GM21360 (cell line): Measurements from ENCODE around the gene UPK3B.
"Not testable (repeated sequence)": the region's sequence is repeated elsewhere in the genome, so short reads cannot be mapped to it uniquely, and the experiment has no call there.

Experiments used
- ATAC-seq: cut with Tn5 transposase; IDR thresholded peaks from one replicate; pipeline ENCODE4 v1.9.1; 2021; ENCODE audit warnings: mild to moderate bottlenecking, moderate library complexity; ENCODE audit not compliant: unreplicated experiment

The UPK3B gene

DNA sequence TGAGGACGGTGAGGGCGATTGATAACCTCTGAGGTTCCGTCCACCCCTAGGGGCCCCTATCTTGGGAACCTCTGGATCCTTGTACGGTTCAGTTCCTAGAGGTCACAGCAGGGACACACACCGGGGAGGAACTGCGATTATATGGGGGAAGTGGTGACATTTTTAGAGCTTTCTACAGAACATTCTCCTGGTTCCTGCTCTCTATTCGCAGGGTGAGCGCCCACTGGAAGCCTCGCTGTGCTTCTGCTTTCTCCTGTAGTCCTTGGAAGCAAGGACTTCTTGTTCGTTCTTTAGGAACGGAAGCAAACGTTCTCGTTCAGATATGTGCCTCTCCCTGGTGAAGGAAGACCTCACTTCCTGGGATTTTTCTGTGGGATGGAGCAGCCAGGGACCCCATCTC lies 22.4 kb upstream of the UPK3B start:
- not testable (repeated sequence) for ATAC-seq

DNA sequence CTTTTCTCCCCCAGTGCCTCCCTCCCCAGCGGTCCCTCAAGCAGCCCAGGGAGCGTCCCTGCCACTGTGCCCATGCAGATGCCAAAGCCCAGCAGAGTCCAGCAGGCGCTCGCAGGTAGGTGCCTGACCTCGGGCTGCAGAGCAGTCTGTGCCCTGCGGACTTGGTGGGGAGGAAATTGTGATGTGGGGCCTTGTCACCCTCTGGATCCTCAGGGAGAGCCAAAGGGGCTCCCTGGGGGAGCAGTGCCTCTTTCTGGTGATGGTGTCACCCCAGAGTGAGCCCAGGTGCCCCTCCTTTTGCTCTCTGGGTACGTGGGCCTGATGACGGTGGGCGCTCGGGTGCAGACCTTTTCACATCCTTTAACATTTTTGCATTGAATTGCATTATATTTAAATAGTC lies 18.2 kb upstream of the UPK3B start:
- not testable (repeated sequence) for ATAC-seq

DNA sequence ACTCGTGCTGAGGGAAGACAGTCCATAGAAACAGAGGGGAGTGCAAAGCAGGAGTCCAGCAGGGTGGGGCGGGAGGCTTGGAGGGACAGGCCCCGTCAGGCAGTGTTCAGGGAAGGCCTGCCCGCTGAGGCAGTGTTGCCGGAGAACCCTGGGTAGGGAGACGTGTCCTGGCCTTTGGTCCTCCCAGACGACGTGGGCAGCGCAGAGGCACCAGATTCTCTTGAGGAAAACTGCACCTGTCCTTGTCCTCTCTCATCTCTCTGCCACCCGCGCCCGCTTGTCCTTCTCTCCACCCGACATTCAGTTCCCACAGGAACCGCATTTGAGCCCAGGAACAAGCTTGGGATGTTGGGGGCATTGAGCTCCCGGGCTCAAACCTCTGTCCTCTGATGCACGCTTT lies 14.6 kb upstream of the UPK3B start:
- not testable (repeated sequence) for ATAC-seq

- not testable (repeated sequence) for ATAC-seq
Observed at GRCh38 chr7:76497918-76498582, 12.3 kb upstream of the UPK3B start.

- not testable (repeated sequence) for ATAC-seq
Observed at GRCh38 chr7:76498583-76499200, 11.7 kb upstream of the UPK3B start.

DNA sequence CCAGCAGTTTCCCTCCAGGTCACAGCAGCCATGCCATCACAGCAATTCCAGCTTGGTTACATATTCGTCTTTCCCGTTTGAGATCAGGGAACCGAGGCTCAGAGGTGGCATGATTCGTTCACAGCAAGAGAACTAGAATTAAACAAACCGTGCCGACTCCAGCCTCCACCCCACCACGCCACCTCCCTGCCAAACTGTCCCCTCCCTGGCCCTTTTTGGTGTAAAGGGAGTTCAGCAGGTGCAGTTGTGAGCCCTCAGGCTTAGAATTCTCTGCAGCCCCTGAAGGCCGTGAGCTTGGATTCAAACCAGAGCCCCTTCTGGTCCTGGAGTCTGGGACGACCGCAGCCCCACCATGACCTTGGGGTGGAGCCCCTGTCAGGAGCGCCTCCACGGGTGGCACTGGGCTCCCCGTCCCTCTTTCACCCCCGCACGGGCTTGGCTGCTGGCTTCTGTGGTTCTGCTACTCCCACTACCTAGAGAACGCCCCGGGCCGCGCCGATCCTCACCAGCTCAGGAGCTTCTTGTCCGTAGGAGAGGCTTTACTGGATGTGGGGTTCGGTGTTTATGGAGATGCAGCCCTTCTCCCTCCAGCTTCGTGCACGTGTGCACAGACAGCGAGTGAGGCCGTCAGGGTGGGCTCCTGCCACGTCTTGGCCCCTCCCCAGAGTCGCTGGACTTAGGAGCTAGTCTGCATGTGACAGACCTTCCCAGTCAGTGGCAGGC lies 11.0 kb upstream of the UPK3B start:
- not testable (repeated sequence) for ATAC-seq

DNA sequence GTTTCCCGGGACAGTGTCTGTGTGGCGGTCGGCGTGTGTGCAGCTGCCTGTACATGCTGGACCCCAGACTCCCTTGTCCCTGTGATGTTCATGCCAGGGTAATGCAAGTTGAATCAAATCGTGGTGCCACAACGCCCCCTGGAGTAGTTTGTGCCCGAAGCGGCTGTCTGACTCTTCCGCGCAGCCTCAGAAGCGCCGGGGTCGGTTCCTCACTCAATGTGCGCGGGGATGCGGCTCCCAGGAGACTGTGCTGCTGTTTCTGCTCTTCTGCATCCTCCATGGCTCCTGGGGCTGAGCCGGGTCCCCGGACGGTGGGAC lies 10.5 kb upstream of the UPK3B start:
- ATAC-seq: not testable (repeated sequence)

DNA sequence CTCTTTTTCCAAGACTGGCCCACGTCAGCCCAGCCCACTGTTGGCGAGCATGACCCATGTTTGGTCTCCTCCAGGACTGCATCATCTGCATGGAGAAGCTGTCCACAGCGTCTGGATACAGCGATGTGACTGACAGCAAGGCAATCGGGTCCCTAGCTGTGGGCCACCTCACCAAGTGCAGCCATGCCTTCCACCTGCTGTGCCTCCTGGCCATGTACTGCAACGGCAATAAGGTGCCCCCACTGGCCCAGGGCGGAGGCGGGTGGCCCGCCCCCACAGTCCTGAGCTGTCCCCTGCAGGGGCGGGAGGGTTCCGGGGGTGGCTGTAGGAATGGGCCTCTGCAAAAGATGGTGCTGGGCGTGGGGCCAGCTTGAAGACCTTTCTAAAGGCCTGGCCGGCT lies 8.1 kb upstream of the UPK3B start:
- not testable (repeated sequence) for ATAC-seq

- ATAC-seq: not testable (repeated sequence)
Observed at GRCh38 chr7:76502836-76503235, 7.5 kb upstream of the UPK3B start.

DNA sequence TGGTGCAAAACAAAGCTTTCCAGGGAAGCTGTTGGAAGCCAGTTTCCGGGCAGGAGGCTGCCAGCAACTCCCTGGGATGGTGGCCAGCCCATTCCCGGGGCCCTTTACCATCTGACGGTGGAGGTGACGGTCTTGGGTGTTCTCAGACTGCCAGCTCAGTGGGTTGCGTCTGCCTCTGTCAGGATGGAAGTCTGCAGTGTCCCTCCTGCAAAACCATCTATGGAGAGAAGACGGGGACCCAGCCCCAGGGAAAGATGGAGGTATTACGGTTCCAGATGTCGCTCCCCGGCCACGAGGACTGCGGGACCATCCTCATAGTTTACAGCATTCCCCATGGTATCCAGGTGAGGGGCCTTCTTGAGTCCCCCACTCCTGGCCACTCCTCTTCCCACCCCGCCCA lies 7.1 kb upstream of the UPK3B start:
- not testable (repeated sequence) for ATAC-seq

DNA sequence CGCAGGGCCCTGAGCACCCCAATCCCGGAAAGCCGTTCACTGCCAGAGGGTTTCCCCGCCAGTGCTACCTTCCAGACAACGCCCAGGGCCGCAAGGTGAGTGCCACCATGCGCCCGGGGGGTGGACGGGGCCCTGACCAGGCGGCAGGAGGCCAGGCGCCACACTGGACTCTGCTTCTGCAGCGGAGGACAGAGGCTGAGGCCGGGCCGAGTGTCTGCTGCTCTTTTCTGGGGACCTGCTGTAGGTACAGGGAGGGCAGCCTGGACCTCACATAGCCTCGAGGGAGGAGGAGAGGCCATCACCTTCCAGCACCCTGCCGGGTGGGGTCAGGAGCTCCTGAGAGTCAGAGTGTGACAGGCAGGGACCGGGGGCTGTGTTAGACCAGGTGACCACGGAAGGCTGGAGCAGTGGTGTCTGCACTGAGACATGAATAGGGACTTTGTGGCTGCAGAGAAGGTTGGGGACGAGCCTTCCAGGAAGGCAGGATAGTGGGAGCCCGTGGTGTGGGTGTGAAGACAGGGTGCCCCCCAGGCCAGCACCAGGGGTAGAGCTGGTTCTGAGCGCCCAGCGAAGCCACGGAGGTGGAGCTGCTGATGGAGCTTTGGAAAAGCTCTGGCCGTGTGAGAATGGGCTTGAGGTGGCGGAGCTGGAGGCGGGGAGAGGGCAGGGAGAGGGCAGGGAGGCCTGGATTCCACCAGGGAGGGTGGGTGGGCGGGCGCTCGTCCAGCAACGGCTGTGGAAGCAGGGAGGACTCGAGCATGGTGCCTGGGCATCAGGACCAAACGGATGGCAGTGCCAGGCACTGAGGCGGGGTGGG lies 5.8 kb upstream of the UPK3B start:
- not testable (repeated sequence) for ATAC-seq

- ATAC-seq: no peak
Observed at GRCh38 chr7:76505168-76506080, 4.9 kb upstream of the UPK3B start.

GRCh38 chr7:76506081-76506440 lies 4.3 kb upstream of the UPK3B start:
- no peak for ATAC-seq

GRCh38 chr7:76506643-76507042 lies 3.7 kb upstream of the UPK3B start:
- ATAC-seq: not testable (repeated sequence)

DNA sequence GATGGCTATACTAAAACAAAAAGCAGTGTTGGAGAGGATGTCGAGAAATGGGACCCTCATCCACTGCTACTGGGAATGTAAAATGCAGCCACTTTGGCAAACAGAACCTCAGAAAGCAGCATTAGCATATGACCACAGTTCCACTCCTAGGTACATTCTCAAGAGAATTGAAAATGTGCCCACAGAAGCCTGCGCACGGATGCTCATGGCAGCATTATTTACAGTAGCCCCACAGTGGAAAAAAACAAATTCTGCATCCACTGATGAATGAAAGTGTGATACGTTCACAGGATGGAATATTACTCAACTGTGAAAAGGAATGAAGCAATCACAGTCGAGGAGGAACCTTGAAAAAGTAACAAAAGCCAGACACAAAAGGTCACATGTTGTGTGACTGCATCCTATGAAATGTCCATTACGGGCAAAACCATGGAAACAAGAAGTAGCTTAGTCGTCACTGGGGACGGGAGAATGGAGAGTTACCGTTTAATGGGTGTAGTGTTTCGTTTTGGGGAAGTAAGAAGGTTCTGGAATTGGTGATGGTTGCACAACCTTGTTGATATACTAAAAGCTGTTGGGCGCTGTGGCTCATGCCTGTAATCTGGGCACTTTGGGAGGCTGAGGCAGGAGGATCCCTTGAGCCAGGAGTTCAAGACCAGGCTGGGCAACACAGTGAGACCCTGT lies 2.5 kb upstream of the UPK3B start:
- no peak for ATAC-seq

DNA sequence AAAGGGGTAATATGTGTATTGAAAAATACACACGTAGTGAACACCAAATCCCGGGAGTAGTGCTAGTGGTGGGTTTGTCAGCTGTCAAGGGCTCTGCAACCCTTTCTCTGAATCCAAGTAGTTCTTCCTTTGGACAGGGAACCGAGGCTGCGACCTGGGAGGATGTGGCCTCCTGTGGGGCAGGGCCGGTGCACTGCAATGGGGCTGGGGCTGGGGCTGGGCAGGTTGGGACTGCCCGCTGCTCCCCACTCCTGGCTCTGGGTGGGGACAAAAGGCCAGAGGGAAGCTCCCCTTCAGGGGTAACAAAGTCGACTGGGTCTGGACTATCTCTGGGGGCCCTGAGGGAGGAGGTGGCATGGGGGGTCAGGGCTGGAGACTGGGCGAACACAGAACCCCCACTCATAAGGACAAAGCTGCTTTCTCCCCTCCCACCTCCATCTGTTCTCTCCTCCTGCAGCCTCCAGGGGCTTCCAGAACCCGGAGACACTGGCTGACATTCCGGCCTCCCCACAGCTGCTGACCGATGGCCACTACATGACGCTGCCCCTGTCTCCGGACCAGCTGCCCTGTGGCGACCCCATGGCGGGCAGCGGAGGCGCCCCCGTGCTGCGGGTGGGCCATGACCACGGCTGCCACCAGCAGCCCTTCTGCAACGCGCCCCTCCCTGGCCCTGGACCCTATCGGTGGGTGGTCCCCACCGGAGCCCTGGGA lies 1.0 kb downstream of the UPK3B start:
- ATAC-seq: not testable (repeated sequence)

DNA sequence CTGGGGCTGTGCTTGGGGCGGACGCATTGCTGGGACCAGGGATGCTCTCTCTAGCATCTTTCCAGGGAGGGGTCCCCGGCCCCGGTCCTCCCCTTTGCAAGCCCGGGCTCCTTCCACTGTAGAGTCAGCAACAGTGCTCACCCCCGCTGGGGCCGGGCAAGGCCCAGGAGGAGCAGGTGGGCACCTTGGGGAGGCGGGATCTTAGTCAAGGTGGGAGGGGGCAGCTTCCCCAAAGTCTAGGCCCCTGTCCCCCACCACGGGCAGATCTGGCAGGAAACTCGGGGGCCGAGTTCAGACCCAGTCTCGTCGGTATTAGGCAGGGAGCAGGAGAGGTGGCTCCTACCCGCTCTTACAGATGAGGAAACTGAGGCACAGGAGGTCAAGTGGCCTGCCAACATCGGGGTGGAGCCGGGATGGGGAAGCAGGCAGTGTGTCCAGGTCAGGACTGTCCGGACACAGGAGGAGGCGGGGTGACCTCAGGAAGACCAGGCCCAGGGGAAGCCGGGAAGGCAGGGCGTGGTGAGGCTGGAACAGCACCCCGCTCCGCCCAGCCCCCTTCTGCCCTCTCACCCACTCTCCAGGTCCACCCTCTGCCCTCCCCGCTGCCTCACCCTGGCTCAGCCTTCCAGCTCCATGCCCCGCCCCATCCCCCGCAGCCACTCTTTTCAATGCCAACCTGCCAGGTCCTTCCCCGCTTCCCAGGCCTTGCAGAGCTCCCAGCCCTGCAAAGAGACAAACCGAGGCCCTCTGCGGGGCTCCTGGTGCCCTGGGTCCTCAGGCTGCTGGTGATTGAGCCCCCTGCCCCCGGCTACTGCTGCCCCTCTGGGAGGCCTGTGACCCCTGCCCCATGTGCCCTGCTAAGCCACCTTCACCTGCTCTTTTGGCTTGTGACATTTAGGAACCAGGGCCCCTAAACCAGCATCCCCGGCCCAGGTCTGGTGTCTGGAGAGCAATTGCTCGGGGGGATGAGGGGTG lies 1.8 kb downstream of the UPK3B start:
- ATAC-seq: not testable (repeated sequence)
